H1 (cell line): ENCODE data around the gene HNF1B. TPM values are rescaled to one million over a fixed set of nuclear protein-coding genes. Genes with fewer than 3 reads are reported as not detected.

ENCODE experiments used
- CTCF ChIA-PET: fragments of 300-600 bp; sonication (Branson Sonifier 250); formaldehyde crosslinking; loops from one replicate; lab custom pipeline; 2021; ENCODE audit not compliant: partially characterized antibody; lab: Charles Lee
- POLR2A ChIA-PET: fragments of 300-600 bp; sonication (Branson Sonifier 250); formaldehyde crosslinking; loops from one replicate; lab custom pipeline; 2021; ENCODE audit warnings: inconsistent platforms; ENCODE audit not compliant: partially characterized antibody; lab: Charles Lee
- DNase-seq, 2 experiments: peaks; one replicate each; pipeline versions ENCODE4 v3.0.0 to v3.0.0-alpha.2; 2010 to 2022; ENCODE audit warnings: low spot score in 2 of 2, low read depth in 1 of 2, mixed read lengths in 1 of 2
- FAIRE-seq: peaks from 2 replicates; lab custom pipeline; 2011; peaks lifted over from hg19 to GRCh38; lab: Jason Lieb, UNC
- H2AFZ ChIP-seq: 2 replicates; pipeline ENCODE4 v1.8.1; 2012; ENCODE audit warnings: low read length, inconsistent platforms
- H2AK5ac ChIP-seq: 2 replicates; pipeline ENCODE4 v1.6.1; 2013; ENCODE audit warnings: low read depth, low read length
- H2BK120ac ChIP-seq: replicated peaks from 2 replicates; pipeline ENCODE3; 2013; ENCODE audit warnings: low read depth, low read length, inconsistent platforms
- H2BK12ac ChIP-seq: 2 replicates; pipeline ENCODE4 v1.6.1; 2013; ENCODE audit warnings: low read depth, low read length
- H2BK15ac ChIP-seq: 2 replicates; pipeline ENCODE4 v1.6.1; 2013; ENCODE audit warnings: low read length
- H2BK20ac ChIP-seq: 2 replicates; pipeline ENCODE4 v1.6.1; 2013; ENCODE audit warnings: low read length
- H2BK5ac ChIP-seq: 2 replicates; pipeline ENCODE4 v1.6.1; 2013; ENCODE audit warnings: low read depth, low read length
- H3K14ac ChIP-seq: 2 replicates; pipeline ENCODE4 v1.6.1; 2013; ENCODE audit warnings: inconsistent platforms; ENCODE audit not compliant: insufficient read length
- H3K18ac ChIP-seq: 2 replicates; pipeline ENCODE4 v1.6.1; 2013; ENCODE audit warnings: low read length; ENCODE audit errors: extremely low read depth
- H3K23ac ChIP-seq: 2 replicates; pipeline ENCODE4 v1.6.1; 2013; ENCODE audit warnings: inconsistent platforms; ENCODE audit not compliant: insufficient read length
- H3K23me2 ChIP-seq: 2 replicates; pipeline ENCODE4 v1.6.1; 2013; ENCODE audit warnings: low read depth, low read length
- H3K27ac ChIP-seq: 2 replicates; pipeline ENCODE4 v1.6.1; 2011; ENCODE audit warnings: low read depth, low read length, inconsistent platforms
- H3K27me3 ChIP-seq, 4 experiments: replicated peaks in 1 of 4; 1 replicate in 1 of 4; 2 replicates in 3 of 4; pipeline versions ENCODE4 v1.6.1 to v1.8.1; 2011 to 2013; ENCODE audit warnings: low read length in 3 of 4, mild to moderate bottlenecking in 3 of 4, inconsistent platforms in 2 of 4, mixed read lengths in 2 of 4, moderate library complexity in 1 of 4; ENCODE audit not compliant: control insufficient read depth in 3 of 4, insufficient read depth in 3 of 4; ENCODE audit errors: extremely low read depth in 1 of 4
- H3K36me3 ChIP-seq, 4 experiments: 2 replicates each; pipeline versions ENCODE4 v1.6.1 to v1.8.1; 2011 to 2013; ENCODE audit warnings: mild to moderate bottlenecking in 4 of 4, low read length in 3 of 4, moderate library complexity in 2 of 4, control low read depth in 1 of 4, inconsistent platforms in 1 of 4; ENCODE audit not compliant: insufficient read depth in 4 of 4, control insufficient read depth in 2 of 4
- H3K4ac ChIP-seq: replicated peaks from 2 replicates; pipeline ENCODE3; 2013; ENCODE audit warnings: low read length, low read depth, mixed read lengths, inconsistent platforms; ENCODE audit not compliant: insufficient read length
- H3K4me1 ChIP-seq, 4 experiments: replicated peaks in 1 of 4; 1 replicate in 1 of 4; 2 replicates in 3 of 4; pipeline versions ENCODE4 v1.6.1 to v1.8.1; 2011 to 2013; ENCODE audit warnings: low read length in 3 of 4, inconsistent platforms in 2 of 4, mixed read lengths in 1 of 4; ENCODE audit not compliant: insufficient read depth in 4 of 4, control insufficient read depth in 3 of 4
- H3K4me2 ChIP-seq, 2 experiments: 2 replicates each; pipeline versions ENCODE4 v1.6.1 to v1.8.1; 2011 to 2013; ENCODE audit warnings: low read depth in 2 of 2, low read length in 2 of 2, control low read depth in 1 of 2, inconsistent platforms in 1 of 2, mild to moderate bottlenecking in 1 of 2; ENCODE audit not compliant: insufficient read depth in 1 of 2
- H3K4me3 ChIP-seq, 4 experiments: fragments of 200-600, 300-600 bp in 1 of 4; sonication (generic), shearing (Covaris generic), sonication (Bioruptor Twin) in 1 of 4; 2 replicates each; pipeline versions ENCODE4 v1.5.1 to v1.8.1; 2011 to 2016; ENCODE audit warnings: low read length in 4 of 4, low read depth in 3 of 4, control low read depth in 2 of 4, inconsistent platforms in 2 of 4, mild to moderate bottlenecking in 2 of 4, mixed read lengths in 1 of 4, moderate library complexity in 1 of 4; ENCODE audit not compliant: insufficient read depth in 2 of 4; ENCODE audit errors: extremely low read depth in 1 of 4
- H3K56ac ChIP-seq: replicated peaks from 2 replicates; pipeline ENCODE3; 2013; ENCODE audit warnings: low read depth, mild to moderate bottlenecking, mixed read lengths, low read length, inconsistent platforms; ENCODE audit not compliant: insufficient read length
- H3K79me1 ChIP-seq: 2 replicates; pipeline ENCODE4 v1.6.1; 2013; ENCODE audit warnings: low read depth, low read length, control low read depth
- H3K79me2 ChIP-seq, 2 experiments: 2 replicates each; pipeline versions ENCODE4 v1.6.1 to v1.8.1; 2012 to 2013; ENCODE audit warnings: low read length in 2 of 2, mild to moderate bottlenecking in 2 of 2, inconsistent platforms in 1 of 2; ENCODE audit not compliant: insufficient read depth in 2 of 2, control insufficient read depth in 1 of 2
- H3K9ac ChIP-seq, 4 experiments: replicated peaks in 1 of 4; 1 replicate in 1 of 4; 2 replicates in 3 of 4; pipeline versions ENCODE4 v1.6.1 to v1.8.1; 2011 to 2013; ENCODE audit warnings: low read depth in 3 of 4, low read length in 3 of 4, control low read depth in 2 of 4, mild to moderate bottlenecking in 2 of 4, moderate library complexity in 2 of 4, inconsistent platforms in 1 of 4; ENCODE audit errors: extremely low read depth in 1 of 4
- H3K9me3 ChIP-seq, 2 experiments: 2 replicates each; pipeline versions ENCODE4 v1.6.1 to v1.8.1; 2012 to 2013; ENCODE audit warnings: mild to moderate bottlenecking in 2 of 2, moderate library complexity in 2 of 2, control low read depth in 1 of 2, inconsistent platforms in 1 of 2, low read depth in 1 of 2, low read length in 1 of 2, mixed read lengths in 1 of 2; ENCODE audit not compliant: insufficient read depth in 2 of 2
- H4K20me1 ChIP-seq, 2 experiments: replicated peaks in 1 of 2; 2 replicates each; pipeline versions ENCODE3 to v1.8.1; 2011 to 2013; ENCODE audit warnings: inconsistent platforms in 2 of 2, low read length in 2 of 2, mild to moderate bottlenecking in 1 of 2; ENCODE audit not compliant: insufficient read depth in 2 of 2, control insufficient read depth in 1 of 2
- H4K5ac ChIP-seq: 2 replicates; pipeline ENCODE4 v1.6.1; 2013; ENCODE audit warnings: low read length, low read depth, mixed read lengths, inconsistent platforms; ENCODE audit not compliant: insufficient read length
- H4K8ac ChIP-seq: 2 replicates; pipeline ENCODE4 v1.8.0; 2013; ENCODE audit warnings: mild to moderate bottlenecking, moderate library complexity, low read length, inconsistent platforms; ENCODE audit not compliant: insufficient read depth; ENCODE audit errors: extremely low read depth
- H4K91ac ChIP-seq: replicated peaks from 2 replicates; pipeline ENCODE3; 2013; ENCODE audit warnings: low read length, mixed read lengths, inconsistent platforms; ENCODE audit not compliant: insufficient read length
- CHD1 ChIP-seq: IDR thresholded peaks from 2 replicates; pipeline ENCODE4 v1.6.1; 2012; ENCODE audit warnings: low read depth, low read length, improper control_type of control experiment
- CTCF ChIP-seq, 3 experiments: IDR thresholded peaks; 1 replicate in 2 of 3; 2 replicates in 1 of 3; pipeline versions ENCODE4 v1.5.1 to v1.6.1; 2011; ENCODE audit warnings: low read length in 3 of 3, mild to moderate bottlenecking in 3 of 3, inconsistent platforms in 2 of 3, low read depth in 1 of 3, moderate library complexity in 1 of 3; ENCODE audit not compliant: insufficient read depth in 1 of 3; ENCODE audit errors: control extremely low read depth in 1 of 3
- WGBS, 2 experiments: shearing (Covaris generic) in 1 of 2; methylation state at CpG; one replicate each; pipeline versions ENCODE4 v1.1.6 to v1.1.7; 2013 to 2015; ENCODE audit warnings: low lambda C conversion rate in 2 of 2, mixed read lengths in 2 of 2, inconsistent platforms in 1 of 2, low coverage in 1 of 2, missing lambda C conversion rate in 1 of 2; ENCODE audit not compliant: insufficient replicate concordance in 2 of 2, insufficient coverage in 1 of 2, insufficient read length in 1 of 2; ENCODE audit errors: extremely low coverage in 1 of 2, missing lambda C conversion rate in 1 of 2; 5-methylcytosine and 5-hydroxymethylcytosine counted together
- polyA plus RNA-seq, 7 experiments: library from polyadenylated mRNA; depleted of rRNA in 3 of 7; stranded (reverse) in 5 of 7; unstranded in 2 of 7; fragments of >200 nt in 5 of 7; fragments of 200-250 nt in 2 of 7; gene quantifications; 1 replicate in 5 of 7; 2 replicates in 1 of 7; 4 replicates in 1 of 7; pipeline versions ENCODE4 v1.2.1 to v1.2.3, GENCODE V29; 2011 to 2013; ENCODE audit warnings: missing spikeins in 2 of 7, mixed read lengths in 2 of 7
- total RNA-seq: library from RNA; stranded (reverse); fragmentation: NEBNext Ultra II Directional; extraction: Animal tissue kit (Norgen Biotek cat#: 25700); gene quantifications from 2 replicates; pipeline ENCODE4 v1.2.1, GENCODE V29; 2021

The HNF1B gene
- total and polyA plus RNA-seq, 2 of the 8 experiments (the other 6 are each of a cell fraction or from before 2014, with no cell fraction given), result 0.13 to 0.30 TPM

DNA sequence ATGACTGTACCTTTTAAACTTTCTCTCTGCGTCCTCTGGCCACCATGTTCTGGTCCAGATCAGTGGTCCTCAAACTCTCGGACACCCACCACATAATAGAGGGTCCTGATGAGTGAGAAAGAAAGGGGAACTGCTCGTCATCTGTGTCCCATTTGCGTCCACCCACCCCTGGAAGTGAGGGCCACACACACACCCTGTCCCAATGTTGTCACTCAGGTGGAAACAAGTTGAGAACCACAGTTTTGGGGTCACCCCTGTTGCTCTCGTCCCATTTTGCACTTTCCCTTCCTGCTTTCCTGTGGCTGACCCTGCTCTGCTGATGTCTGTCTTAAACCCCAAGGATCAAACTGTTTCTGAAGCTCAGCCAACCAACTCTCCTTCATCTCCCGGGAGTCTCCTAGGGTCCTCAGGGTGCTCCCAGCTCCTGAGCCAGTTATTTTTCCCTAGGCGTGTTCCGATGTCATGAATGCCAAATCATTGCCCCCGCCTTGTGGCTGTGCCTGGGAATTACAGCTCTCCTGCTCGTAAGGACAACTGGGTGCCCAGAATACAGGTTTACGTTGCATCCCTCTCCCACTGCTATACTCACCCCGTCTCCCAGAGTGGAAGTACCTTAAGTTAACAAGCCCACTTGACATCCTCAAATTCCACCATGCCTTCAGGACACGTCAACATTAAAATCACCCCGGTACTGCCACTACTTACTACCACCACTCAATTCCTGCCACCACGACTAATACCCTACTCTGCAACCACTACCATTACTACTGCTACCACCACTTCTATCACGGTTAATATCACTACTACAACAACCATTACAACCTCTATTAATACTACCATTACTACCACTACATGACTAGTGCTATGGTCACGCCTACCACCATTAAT lies 26.0 kb upstream of the HNF1B start:
- ChIA-PET POLR2A (no interaction called here), CTCF (interaction anchor here (0.7 to 4.5 kb wide), 45 partner anchors 8 to 380 kb away, joined by 3 to 48 read pairs (median 4); partner anchors contain the start of gene DDX52)
- H3K18ac ChIP-seq, result no peak overlapping the region
- TF ChIP-seq CHD1 (no peak), CTCF (IDR thresholded peaks at IDR 0.05; ENCODE audit: control extremely low read depth in 1 of 3, insufficient read depth in 1 of 3, low read depth in 1 of 3, low read length in 3 of 3) (peak; percentile 85 to 86 (median 86))

More for the DNA sequence above, 26.0 kb upstream of the HNF1B start:
- H3K4me1 ChIP-seq, result no peaks in the 10 kb centered on the region
- H3K27ac ChIP-seq, result no peak overlapping the region
- H2AFZ ChIP-seq, result no peak overlapping the region
- no peak overlapping the region for H3K23ac ChIP-seq
- no peak overlapping the region for H4K8ac ChIP-seq
- no peaks in the 10 kb centered on the region for H3K36me3 ChIP-seq
- FAIRE-seq (no peak), DNase-seq (peak in 1 of 2 experiments; percentile 86)
- no peaks in the 10 kb centered on the region; a peak in 2 of 7 replicates for H3K27me3 ChIP-seq
- H3K4ac ChIP-seq, result no peak overlapping the region
- no peak overlapping the region for H2BK5ac ChIP-seq
- no peaks in the 10 kb centered on the region; the same call in 1 of the 2 replicates for H3K23me2 ChIP-seq
- H2BK12ac ChIP-seq, result no peak overlapping the region
- no peaks in the 10 kb centered on the region for H3K79me2 ChIP-seq
- peaks cover 6 to 16% of the 10 kb centered on the region in 2 experiments; a peak in 3 of 4 replicates for H3K9me3 ChIP-seq
- H2BK20ac ChIP-seq, result no peak overlapping the region
- no peaks in the 10 kb centered on the region for H3K79me1 ChIP-seq
- no peak overlapping the region for H3K14ac ChIP-seq
- H2BK120ac ChIP-seq, result no peak overlapping the region
- H2BK15ac ChIP-seq, result peak overlapping the region; percentile 95; the same call in 1 of the 2 replicates
- 61% methylated on average over 17 of the region's 17 CpGs; no CpG with 5 or more reads in 1 of the 2 experiments for WGBS, 2 experiments
- H3K4me2 ChIP-seq, result no peak overlapping the region
- no peak overlapping the region for H4K91ac ChIP-seq
- no peak overlapping the region for H3K4me3 ChIP-seq
- H3K56ac ChIP-seq, result no peak overlapping the region
- no peaks in the 10 kb centered on the region for H4K20me1 ChIP-seq
- no peak overlapping the region for H4K5ac ChIP-seq
- H3K9ac ChIP-seq, result no peak overlapping the region
- no peak overlapping the region for H2AK5ac ChIP-seq
